Mesenchymal stem cell (in vitro differentiated cells and primary cell): ENCODE data around the gene ITGA1.

Experiments
- DNase-seq: peaks from one replicate; pipeline ENCODE4 v3.0.0-alpha.2; 2013
- H2AFZ ChIP-seq: one replicate; pipeline ENCODE4 v1.6.1; 2013; ENCODE audit warnings: low read depth, mild to moderate bottlenecking, control low read depth, inconsistent platforms, low read length, moderate library complexity
- H2AK5ac ChIP-seq: 2 replicates; pipeline ENCODE4 v1.6.1; 2013; ENCODE audit warnings: low read length, moderate library complexity, mild to moderate bottlenecking, inconsistent platforms; ENCODE audit not compliant: severe bottlenecking
- H2BK120ac ChIP-seq: one replicate; pipeline ENCODE4 v1.6.1; 2013; ENCODE audit warnings: low read depth, mild to moderate bottlenecking, inconsistent platforms, low read length, moderate library complexity
- H2BK12ac ChIP-seq, 2 experiments: one replicate each; pipeline ENCODE4 v1.6.1; 2013; ENCODE audit warnings: inconsistent platforms in 2 of 2, low read length in 2 of 2, mild to moderate bottlenecking in 2 of 2, moderate library complexity in 2 of 2, control low read depth in 1 of 2
- H2BK15ac ChIP-seq: one replicate; pipeline ENCODE4 v1.6.1; 2013; ENCODE audit warnings: mild to moderate bottlenecking, low read depth, inconsistent platforms; ENCODE audit not compliant: poor library complexity, severe bottlenecking
- H2BK5ac ChIP-seq: 2 replicates; pipeline ENCODE4 v1.6.1; 2013; ENCODE audit warnings: low read depth, mild to moderate bottlenecking, low read length, control low read depth, inconsistent platforms; ENCODE audit not compliant: poor library complexity, severe bottlenecking
- H3K14ac ChIP-seq, 2 experiments: one replicate each; pipeline ENCODE4 v1.6.1; 2013; ENCODE audit warnings: inconsistent platforms in 2 of 2, low read length in 2 of 2, control low read depth in 1 of 2, mild to moderate bottlenecking in 1 of 2, moderate library complexity in 1 of 2
- H3K18ac ChIP-seq, 2 experiments: one replicate each; pipeline ENCODE4 v1.6.1; 2013; ENCODE audit warnings: inconsistent platforms in 2 of 2, low read length in 2 of 2, control low read depth in 1 of 2, low read depth in 1 of 2, mild to moderate bottlenecking in 1 of 2
- H3K23ac ChIP-seq, 2 experiments: one replicate each; pipeline ENCODE4 v1.6.1; 2013; ENCODE audit warnings: inconsistent platforms in 2 of 2, low read length in 2 of 2, mild to moderate bottlenecking in 2 of 2, moderate library complexity in 2 of 2, control low read depth in 1 of 2
- H3K27ac ChIP-seq: 2 replicates; pipeline ENCODE4 v1.5.1; 2013; ENCODE audit warnings: mild to moderate bottlenecking, moderate library complexity, low read length, control low read depth, inconsistent platforms; ENCODE audit not compliant: poor library complexity, severe bottlenecking
- H3K27me3 ChIP-seq, 2 experiments: 2 replicates each; pipeline versions ENCODE4 v1.6.1 to v1.7.0; 2013; ENCODE audit warnings: low read length in 2 of 2, mild to moderate bottlenecking in 2 of 2, moderate library complexity in 2 of 2, control low read depth in 1 of 2, inconsistent platforms in 1 of 2; ENCODE audit not compliant: control insufficient read depth in 1 of 2, insufficient read depth in 1 of 2
- H3K36me3 ChIP-seq, 2 experiments: 2 replicates each; pipeline versions ENCODE4 v1.6.1 to v1.7.0; 2013; ENCODE audit warnings: low read length in 2 of 2, control low read depth in 1 of 2, inconsistent platforms in 1 of 2, low read depth in 1 of 2, mild to moderate bottlenecking in 1 of 2; ENCODE audit not compliant: insufficient read depth in 2 of 2, control insufficient read depth in 1 of 2
- H3K4ac ChIP-seq, 2 experiments: one replicate each; pipeline ENCODE4 v1.6.1; 2013; ENCODE audit warnings: inconsistent platforms in 2 of 2, low read length in 2 of 2, mild to moderate bottlenecking in 2 of 2, moderate library complexity in 2 of 2, control low read depth in 1 of 2, low read depth in 1 of 2
- H3K4me1 ChIP-seq: 2 replicates; pipeline ENCODE4 v1.6.1; 2013; ENCODE audit warnings: low read depth, low read length, control low read depth; ENCODE audit not compliant: control insufficient read depth, insufficient read depth
- H3K4me2 ChIP-seq: 2 replicates; pipeline ENCODE4 v1.6.1; 2013; ENCODE audit warnings: low read length, mild to moderate bottlenecking, inconsistent platforms; ENCODE audit not compliant: poor library complexity, severe bottlenecking
- H3K4me3 ChIP-seq, 2 experiments: 2 replicates each; pipeline versions ENCODE4 v1.5.1 to v1.7.0; 2013; ENCODE audit warnings: low read length in 2 of 2, mild to moderate bottlenecking in 2 of 2, control low read depth in 1 of 2, low read depth in 1 of 2; ENCODE audit not compliant: insufficient read depth in 1 of 2
- H3K79me1 ChIP-seq: replicated peaks from 2 replicates; pipeline ENCODE4 v1.6.1; 2013; ENCODE audit warnings: mild to moderate bottlenecking, control low read depth, low read length, inconsistent platforms; ENCODE audit not compliant: poor library complexity, severe bottlenecking
- H3K9ac ChIP-seq: 2 replicates; pipeline ENCODE4 v1.7.0; 2013; ENCODE audit warnings: mild to moderate bottlenecking, low read length, moderate library complexity
- H3K9me3 ChIP-seq: 2 replicates; pipeline ENCODE4 v1.7.0; 2013; ENCODE audit warnings: mild to moderate bottlenecking, low read length; ENCODE audit not compliant: control insufficient read depth
- H4K8ac ChIP-seq: one replicate; pipeline ENCODE4 v1.6.1; 2013; ENCODE audit warnings: inconsistent platforms, mild to moderate bottlenecking, low read length, moderate library complexity
- H4K91ac ChIP-seq: one replicate; pipeline ENCODE4 v1.6.1; 2013; ENCODE audit warnings: mild to moderate bottlenecking, low read length, inconsistent platforms
- WGBS: methylation state at CpG from one replicate; pipeline ENCODE4 v1.1.7; 2013; ENCODE audit warnings: mixed read lengths; 5-methylcytosine and 5-hydroxymethylcytosine counted together

Gene ITGA1

DNA sequence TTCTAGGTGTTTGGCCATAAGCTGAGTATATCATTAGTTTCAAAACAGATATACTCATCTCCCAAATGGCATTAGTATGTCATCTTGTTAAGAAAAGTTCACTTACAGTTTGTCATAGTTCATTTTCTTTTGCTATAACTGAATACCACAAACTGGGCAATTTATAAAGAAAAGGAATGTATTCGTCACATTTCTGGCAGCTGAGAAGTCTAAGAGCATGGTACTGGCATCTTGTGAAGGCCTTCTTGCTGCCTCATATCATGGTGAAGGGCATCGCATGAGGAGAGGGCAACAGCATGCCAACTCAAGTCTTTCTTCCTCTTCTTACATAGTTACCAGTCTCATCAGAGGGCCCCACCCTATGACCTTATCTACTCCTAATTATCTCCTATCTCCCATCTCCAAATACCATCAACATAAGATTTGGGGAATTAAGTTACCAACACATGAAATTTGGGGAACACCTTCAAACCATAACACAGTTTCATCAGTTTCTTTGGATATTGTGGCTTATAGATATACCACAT, 20.4 kb upstream of the ITGA1 start:
- DNase-seq = no peak
- Histone ChIP-seq H3K79me1 (no peaks in the 10 kb centered on the region), H2BK5ac (no peak overlapping the region), H3K4me1 (no peaks in the 10 kb centered on the region), H2BK12ac (no peak overlapping the region), H3K14ac (no peak overlapping the region), H3K27me3 (no peaks in the 10 kb centered on the region), H2BK120ac (no peak overlapping the region), H2AK5ac (no peak overlapping the region), H2AFZ (no peak overlapping the region), H3K18ac (no peak overlapping the region), H3K9ac (no peak overlapping the region), H3K23ac (no peak overlapping the region), H3K4me3 (no peak overlapping the region), H3K4me2 (no peak overlapping the region), H3K36me3 (no peaks in the 10 kb centered on the region), H3K27ac (no peak overlapping the region), H2BK15ac (no peak overlapping the region), H4K8ac (no peak overlapping the region), H4K91ac (no peak overlapping the region), H3K4ac (no peak overlapping the region), H3K9me3 (no peaks in the 10 kb centered on the region)
- WGBS = 97% methylated on average over 2 of the region's 2 CpGs

DNA sequence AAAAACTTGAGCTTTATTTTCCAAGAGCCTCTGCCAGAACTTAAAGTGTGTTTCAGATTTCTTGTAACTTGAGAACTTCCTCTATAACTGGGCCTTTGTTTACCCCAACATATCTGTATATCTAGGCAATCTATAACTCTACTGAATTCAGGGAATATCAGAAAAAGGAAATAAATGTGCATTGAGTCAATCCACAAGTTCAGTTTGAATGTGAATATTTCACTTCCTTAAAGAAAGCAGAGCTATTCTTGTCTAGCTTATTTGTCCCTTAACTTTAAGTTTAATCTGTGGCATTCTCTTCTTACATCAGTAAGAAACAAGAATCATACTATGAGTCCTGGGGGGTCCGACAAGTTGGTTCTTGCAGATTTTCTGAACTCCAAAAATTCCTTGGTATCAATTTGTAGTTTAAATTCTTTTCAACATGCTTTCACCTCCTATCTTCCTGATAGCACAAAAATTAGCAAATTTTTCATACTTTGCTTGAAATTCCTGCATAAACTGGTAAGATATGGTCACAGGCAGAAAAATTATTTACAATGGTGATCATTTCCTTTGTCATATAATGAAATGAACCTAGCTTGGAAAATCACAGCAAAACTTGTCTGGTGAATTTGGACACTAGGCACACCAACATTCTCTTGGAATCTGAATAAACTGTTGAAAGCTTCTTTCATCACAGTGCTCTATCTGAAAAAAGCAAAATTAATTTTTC, 19.8 kb upstream of the ITGA1 start:
- no peak for DNase-seq
- H3K4me1 ChIP-seq = no peaks in the 10 kb centered on the region
- H3K79me1 ChIP-seq = no peaks in the 10 kb centered on the region
- no peaks in the 10 kb centered on the region for H3K36me3 ChIP-seq
- H2BK15ac ChIP-seq = no peak overlapping the region
- H3K4me2 ChIP-seq = no peak overlapping the region
- H3K9ac ChIP-seq = no peak overlapping the region
- H3K9me3 ChIP-seq = no peaks in the 10 kb centered on the region
- H2BK5ac ChIP-seq = no peak overlapping the region
- H3K18ac ChIP-seq = no peak overlapping the region
- no peak overlapping the region for H2BK120ac ChIP-seq
- no peak overlapping the region for H2AFZ ChIP-seq
- H2BK12ac ChIP-seq = no peak overlapping the region
- H4K91ac ChIP-seq = no peak overlapping the region
- no peak overlapping the region for H3K14ac ChIP-seq
- no peak overlapping the region for H4K8ac ChIP-seq
- no peak overlapping the region for H3K4ac ChIP-seq
- no peak overlapping the region for H2AK5ac ChIP-seq
- H3K27ac ChIP-seq = no peak overlapping the region
- no peak overlapping the region for H3K23ac ChIP-seq
- 100% methylated on average over 1 of the region's 1 CpG for WGBS
- H3K27me3 ChIP-seq = no peaks in the 10 kb centered on the region
- H3K4me3 ChIP-seq = no peak overlapping the region

DNA sequence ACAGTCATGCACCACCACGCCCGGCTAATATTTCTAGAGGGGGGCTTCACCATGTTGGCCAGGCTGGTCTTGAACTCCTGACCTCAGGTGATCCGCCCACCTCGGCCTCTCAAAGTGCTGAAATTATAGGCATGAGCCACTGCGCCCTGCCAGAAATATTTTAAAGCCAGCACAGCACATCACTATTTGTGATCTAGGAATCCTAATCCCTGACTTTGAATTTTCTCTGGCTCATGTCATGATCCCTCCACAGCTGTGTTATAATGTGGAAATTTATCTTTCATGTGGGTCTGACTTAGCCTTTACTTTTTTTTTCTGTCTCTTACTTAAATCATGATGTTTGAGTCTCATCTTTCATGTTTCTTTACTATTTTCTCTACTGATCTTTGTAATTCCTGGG, 18.7 kb upstream of the ITGA1 start:
- H3K79me1 ChIP-seq = no peaks in the 10 kb centered on the region
- H2AK5ac ChIP-seq = no peak overlapping the region
- H3K36me3 ChIP-seq = no peaks in the 10 kb centered on the region
- H3K9ac ChIP-seq = no peak overlapping the region
- H4K91ac ChIP-seq = no peak overlapping the region
- no peak overlapping the region for H3K27ac ChIP-seq
- 92% methylated on average over 5 of the region's 5 CpGs for WGBS
- no peaks in the 10 kb centered on the region for H3K9me3 ChIP-seq
- no peaks in the 10 kb centered on the region for H3K27me3 ChIP-seq
- no peak overlapping the region for H4K8ac ChIP-seq
- H2BK5ac ChIP-seq = no peak overlapping the region
- no peak overlapping the region for H2BK12ac ChIP-seq
- H2BK15ac ChIP-seq = no peak overlapping the region
- H3K4me1 ChIP-seq = no peaks in the 10 kb centered on the region
- no peak overlapping the region for H3K4ac ChIP-seq
- DNase-seq = no peak
- no peak overlapping the region for H3K4me2 ChIP-seq
- no peak overlapping the region for H3K4me3 ChIP-seq
- H2BK120ac ChIP-seq = no peak overlapping the region
- H2AFZ ChIP-seq = no peak overlapping the region
- H3K14ac ChIP-seq = no peak overlapping the region
- no peak overlapping the region for H3K18ac ChIP-seq
- no peak overlapping the region for H3K23ac ChIP-seq

DNA sequence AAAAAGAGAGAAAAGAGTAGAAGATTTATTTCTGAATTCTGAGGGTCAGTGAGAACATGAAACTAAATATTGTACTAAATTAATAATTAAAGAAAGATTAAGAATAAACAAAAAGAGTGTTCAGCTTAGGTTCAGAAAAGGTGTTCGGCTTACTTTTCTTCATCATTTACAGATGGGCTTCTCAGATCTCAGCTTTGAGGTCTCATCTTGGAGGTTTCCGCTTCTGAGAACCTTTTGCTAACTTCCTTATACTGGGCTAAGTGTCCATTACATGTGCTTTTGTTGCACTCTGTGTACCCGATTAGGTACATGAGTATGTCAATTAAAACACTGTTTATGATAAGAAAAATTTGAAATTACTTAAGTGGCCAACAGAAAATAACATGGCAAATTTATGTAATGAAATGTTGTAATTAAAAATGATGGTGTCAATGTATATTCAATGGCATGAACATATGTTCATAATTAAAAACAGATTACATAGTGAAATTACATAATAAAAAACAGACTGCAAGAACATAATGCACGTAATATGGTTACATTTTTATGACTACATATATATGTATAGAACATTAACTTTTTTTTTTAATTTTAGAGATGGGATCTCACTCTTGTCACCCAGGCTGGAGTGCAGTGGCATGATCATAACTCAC, 17.3 kb upstream of the ITGA1 start:
- no peak overlapping the region for H2BK15ac ChIP-seq
- H3K4me1 ChIP-seq = no peaks in the 10 kb centered on the region
- no peak overlapping the region for H2BK120ac ChIP-seq
- H4K91ac ChIP-seq = no peak overlapping the region
- no peak overlapping the region for H3K14ac ChIP-seq
- no peak overlapping the region for H3K23ac ChIP-seq
- H3K4me3 ChIP-seq = no peak overlapping the region
- H2BK5ac ChIP-seq = no peak overlapping the region
- WGBS = 94% methylated on average over 2 of the region's 4 CpGs
- H3K9ac ChIP-seq = no peak overlapping the region
- no peak overlapping the region for H2AK5ac ChIP-seq
- H3K27ac ChIP-seq = no peak overlapping the region
- H3K4me2 ChIP-seq = no peak overlapping the region
- H2BK12ac ChIP-seq = no peak overlapping the region
- no peak overlapping the region for H3K18ac ChIP-seq
- no peak overlapping the region for H2AFZ ChIP-seq
- no peak overlapping the region for H3K4ac ChIP-seq
- H3K79me1 ChIP-seq = no peaks in the 10 kb centered on the region
- H3K27me3 ChIP-seq = no peaks in the 10 kb centered on the region
- DNase-seq = no peak
- no peaks in the 10 kb centered on the region for H3K36me3 ChIP-seq
- H3K9me3 ChIP-seq = no peaks in the 10 kb centered on the region
- no peak overlapping the region for H4K8ac ChIP-seq
